HG03558 (cell line): Measurements from ENCODE around the gene CDH23.

Experiments used
- ATAC-seq: cut with Tn5 transposase; IDR thresholded peaks from one replicate; pipeline ENCODE4 v1.9.1; 2021; ENCODE audit warnings: moderate number of reproducible peaks; ENCODE audit not compliant: unreplicated experiment; ENCODE audit errors: extremely low read depth

The CDH23 gene

GRCh38 chr10:71435571-71436267, 39.0 kb downstream of the CDH23 start:
- no peak for ATAC-seq

- ATAC-seq = no peak
Measured at GRCh38 chr10:71436268-71437125, 39.8 kb downstream of the CDH23 start.

- ATAC-seq = no peak
Measured at GRCh38 chr10:71437537-71438092, 40.9 kb downstream of the CDH23 start.

- ATAC-seq = no peak
Measured at GRCh38 chr10:71438761-71439160, 42.0 kb downstream of the CDH23 start.

GRCh38 chr10:71439670-71440425, 43.1 kb downstream of the CDH23 start:
- no peak for ATAC-seq

- no peak for ATAC-seq
Measured at GRCh38 chr10:71440506-71441035, 43.9 kb downstream of the CDH23 start.

- ATAC-seq = no peak
Measured at GRCh38 chr10:71442000-71442399, 45.3 kb downstream of the CDH23 start.

GRCh38 chr10:71442859-71443570, 46.3 kb downstream of the CDH23 start:
- ATAC-seq = no peak

GRCh38 chr10:71443676-71444075, 47.0 kb downstream of the CDH23 start:
- ATAC-seq = no peak

GRCh38 chr10:71444284-71445054, 47.7 kb downstream of the CDH23 start:
- no peak for ATAC-seq

GRCh38 chr10:71447676-71448075, 51.0 kb downstream of the CDH23 start:
- no peak for ATAC-seq

GRCh38 chr10:71448146-71448545, 51.4 kb downstream of the CDH23 start:
- no peak for ATAC-seq

- ATAC-seq = no peak
Measured at GRCh38 chr10:71449026-71449425, 52.3 kb downstream of the CDH23 start.

- ATAC-seq = no peak
Measured at GRCh38 chr10:71451754-71452153, 55.0 kb downstream of the CDH23 start.

GRCh38 chr10:71453186-71453585, 56.5 kb downstream of the CDH23 start:
- ATAC-seq = no peak

GRCh38 chr10:71454347-71454746, 57.6 kb downstream of the CDH23 start:
- ATAC-seq = no peak

GRCh38 chr10:71455035-71455434, 58.3 kb downstream of the CDH23 start:
- ATAC-seq = no peak

GRCh38 chr10:71456631-71457030, 59.9 kb downstream of the CDH23 start:
- no peak for ATAC-seq

GRCh38 chr10:71457908-71458307, 61.2 kb downstream of the CDH23 start:
- ATAC-seq = no peak
